Measurements from ENCODE around the gene TDP2. TPM values are rescaled to one million over a fixed set of nuclear protein-coding genes. Genes with fewer than 3 reads are reported as not detected.
"Not testable (repeated sequence)": the region's sequence is repeated elsewhere in the genome, so short reads cannot be mapped to it uniquely, and the experiment has no call there.

The TDP2 gene
- total and polyA plus RNA-seq, 8 donors, result 14.7 to 41.9 (median 18.8) TPM

DNA sequence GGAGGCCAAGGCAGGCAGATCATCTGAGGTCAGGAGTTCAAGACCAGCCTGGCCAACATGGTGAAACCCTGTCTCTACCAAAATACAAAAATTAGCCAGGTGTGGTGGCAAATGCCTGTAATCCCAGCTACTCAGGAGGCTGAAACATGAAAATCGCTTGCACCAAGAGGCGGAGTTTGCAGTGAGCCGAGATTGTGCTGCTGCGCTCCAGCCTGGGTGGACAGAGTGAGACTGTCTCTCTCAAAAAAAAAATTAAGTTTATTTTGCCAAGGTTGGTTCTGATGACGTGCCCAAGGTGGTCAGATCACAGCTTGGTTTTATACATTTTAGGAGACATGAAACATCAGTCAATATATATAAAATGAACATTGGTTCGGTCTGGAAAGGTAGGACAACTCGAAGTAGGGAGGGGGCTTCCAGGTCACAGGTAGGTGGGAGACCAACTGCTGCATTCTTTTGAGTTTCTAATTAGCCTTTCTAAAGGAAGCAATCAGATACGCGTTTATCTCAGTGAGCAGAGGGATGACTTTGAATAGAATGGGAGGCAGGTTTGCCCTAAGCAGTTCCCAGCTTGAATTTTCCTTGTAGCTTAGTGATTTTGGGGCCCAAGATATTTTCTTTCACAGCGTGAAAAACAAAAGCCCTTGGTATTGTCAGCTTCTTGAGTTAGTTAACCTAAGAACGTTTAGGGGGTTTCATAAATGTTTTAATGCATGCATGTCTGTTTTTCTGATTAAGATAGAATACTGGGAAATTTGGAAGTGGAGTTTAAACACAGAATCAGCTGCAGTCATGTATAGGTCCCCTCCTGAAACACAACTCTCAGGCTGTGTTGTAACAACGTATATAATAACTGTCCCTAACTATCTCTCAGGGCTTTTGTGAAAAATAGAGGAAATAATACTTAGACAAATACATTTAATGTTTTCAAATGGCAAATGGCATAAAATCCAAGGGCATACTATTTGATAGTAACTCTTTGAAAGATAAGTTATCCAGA, 16.9 kb upstream of the TDP2 start:
- no peaks in the 10 kb centered on the region for H3K27me3 ChIP-seq
- no peak for ATAC-seq
- intact Hi-C loops (cut with DNase I), result no loop called here
- no peak for TF ChIP-seq CTCF (IDR thresholded peaks at IDR 0.05)
- DNase-seq, result no peak
- no peaks in the 10 kb centered on the region for H3K9me3 ChIP-seq
- no peak for FAIRE-seq
- H3K36me3 ChIP-seq, result no peaks in the 10 kb centered on the region
- H3K4me1 ChIP-seq, result peaks cover 0 to 4% (median 0%) of the 10 kb centered on the region in 3 donors
- no peak overlapping the region for H3K4me3 ChIP-seq
- WGBS, 2 donors, result 78% methylated on average over 12 of the region's 12 CpGs
- H3K27ac ChIP-seq, result no peak overlapping the region

GRCh38 chr6:24680582-24680981, 13.9 kb upstream of the TDP2 start:
- H3K4me3 ChIP-seq, result no peak overlapping the region
- FAIRE-seq (no peak), ATAC-seq (no peak), DNase-seq (no peak)
- no peaks in the 10 kb centered on the region for H3K36me3 ChIP-seq
- H3K4me1 ChIP-seq, result peaks cover 0 to 4% (median 0%) of the 10 kb centered on the region in 3 donors
- H3K27ac ChIP-seq, result no peak overlapping the region
- TF ChIP-seq CTCF (IDR thresholded peaks at IDR 0.05), result no peak
- H3K27me3 ChIP-seq, result no peaks in the 10 kb centered on the region
- H3K9me3 ChIP-seq, result no peaks in the 10 kb centered on the region
- intact Hi-C loops (cut with DNase I), result no loop called here
- WGBS, 2 donors, result 74 to 79% methylated on average over 7 of the region's 7 CpGs

- H3K9me3 ChIP-seq; DNase-seq; H3K36me3 ChIP-seq; H3K27me3 ChIP-seq; FAIRE-seq; H3K4me1 ChIP-seq; H3K4me3 ChIP-seq; H3K27ac ChIP-seq; ATAC-seq; intact Hi-C loops (cut with DNase I): not testable (repeated sequence)
- WGBS, 2 donors, result 48 to 49% methylated on average over 11 of the region's 11 CpGs
Observed at GRCh38 chr6:24678792-24679352, 12.2 kb upstream of the TDP2 start.

GRCh38 chr6:24673625-24674024, 6.9 kb upstream of the TDP2 start:
- ATAC-seq (no peak), DNase-seq (no peak), FAIRE-seq (no peak)
- Histone ChIP-seq H3K4me1 (peaks cover 0 to 1% (median 0%) of the 10 kb centered on the region in 3 donors), H3K4me3 (no peak overlapping the region), H3K27ac (no peak overlapping the region), H3K9me3 (no peaks in the 10 kb centered on the region), H3K27me3 (no peaks in the 10 kb centered on the region), H3K36me3 (peaks cover 0 to 4% (median 0%) of the 10 kb centered on the region in 3 donors)
- 79 to 81% methylated on average over 2 of the region's 2 CpGs for WGBS, 2 donors
- no peak for TF ChIP-seq CTCF (IDR thresholded peaks at IDR 0.05)
- intact Hi-C loops (cut with DNase I), result no loop called here

DNA sequence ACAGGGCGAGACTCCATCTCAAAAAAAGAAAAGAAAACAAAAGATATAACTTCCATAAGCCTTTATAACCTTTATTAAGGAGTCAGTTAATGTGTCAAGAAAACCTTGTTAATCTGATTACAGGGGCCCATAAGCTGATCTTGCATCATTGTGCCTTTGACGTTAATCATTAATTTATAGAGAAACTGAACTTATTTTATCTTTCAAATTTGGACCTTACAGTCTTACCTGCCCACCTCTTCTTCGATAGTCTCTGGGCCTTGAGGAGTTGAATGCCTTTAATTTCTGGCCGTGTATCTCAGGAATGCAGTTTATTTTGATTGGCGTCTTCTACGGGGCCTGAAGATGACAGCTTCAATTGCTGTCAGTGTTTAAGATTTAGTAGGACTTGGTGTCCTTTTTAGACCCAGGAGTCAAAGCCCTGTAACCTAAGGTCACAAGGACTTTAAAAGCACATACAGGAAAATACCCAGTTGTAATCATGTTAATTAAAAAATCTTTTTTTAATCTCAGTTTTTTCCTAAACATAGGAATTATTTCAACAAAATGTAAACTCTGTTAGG, 6.0 kb upstream of the TDP2 start:
- 73 to 75% methylated on average over 6 of the region's 6 CpGs for WGBS, 2 donors
- Histone ChIP-seq H3K27ac (no peak overlapping the region), H3K4me1 (peaks cover 0 to 10% (median 0%) of the 10 kb centered on the region in 3 donors), H3K27me3 (no peaks in the 10 kb centered on the region), H3K9me3 (no peaks in the 10 kb centered on the region), H3K36me3 (peaks cover 0 to 4% (median 0%) of the 10 kb centered on the region in 3 donors), H3K4me3 (no peak overlapping the region)
- no peak for DNase-seq
- TF ChIP-seq CTCF (IDR thresholded peaks at IDR 0.05), result no peak
- no peak for ATAC-seq
- intact Hi-C loops (cut with DNase I), result no loop called here
- no peak for FAIRE-seq

DNA sequence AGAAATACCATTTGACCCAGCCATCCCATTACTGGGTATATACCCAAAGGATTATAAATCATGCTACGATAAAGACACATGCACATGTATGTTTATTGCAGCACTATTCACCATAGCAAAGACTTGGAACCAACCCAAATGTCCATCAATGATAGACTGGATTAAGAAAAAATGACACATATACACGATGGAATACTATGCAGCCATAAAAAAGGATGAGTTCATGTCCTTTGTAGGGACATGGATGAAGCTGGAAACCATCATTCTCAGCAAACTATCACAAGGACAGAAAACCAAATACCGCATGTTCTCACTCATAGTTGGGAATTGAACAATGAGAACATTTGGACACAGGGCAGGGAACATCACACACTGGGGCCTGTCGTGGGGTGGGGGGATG, 4.4 kb upstream of the TDP2 start:
- H3K36me3 ChIP-seq; H3K27ac ChIP-seq; ATAC-seq; H3K9me3 ChIP-seq; FAIRE-seq; intact Hi-C loops (cut with DNase I); H3K27me3 ChIP-seq; DNase-seq; H3K4me3 ChIP-seq: not testable (repeated sequence)
- WGBS, 2 donors, result 94 to 96% methylated on average over 4 of the region's 4 CpGs
- H3K4me1 ChIP-seq, result peaks cover 0 to 11% (median 0%) of the 10 kb centered on the region in 3 donors

- intact Hi-C loops (cut with DNase I); ATAC-seq; H3K27me3 ChIP-seq; H3K9me3 ChIP-seq; DNase-seq; H3K36me3 ChIP-seq; H3K4me3 ChIP-seq; FAIRE-seq; H3K27ac ChIP-seq: not testable (repeated sequence)
- peaks cover 0 to 14% (median 4%) of the 10 kb centered on the region in 3 donors for H3K4me1 ChIP-seq
Observed at GRCh38 chr6:24670492-24670891, 3.8 kb upstream of the TDP2 start.

Data from pancreas (tissue), 10 donors.